DND-41 (cell line): ENCODE measurements around the gene ACOXL.

Experiments
- EZH2 ChIP-seq: IDR thresholded peaks from 3 replicates; pipeline ENCODE4 v1.6.1; 2012; ENCODE audit warnings: borderline replicate concordance, low read depth, mild to moderate bottlenecking, moderate library complexity, low read length, inconsistent platforms; ENCODE audit not compliant: severe bottlenecking
- TF ChIP-seq, protein P1 (sequence below): IDR thresholded peaks from 2 replicates; pipeline ENCODE4 v1.5.1; 2012; ENCODE audit warnings: borderline replicate concordance, low read length, moderate library complexity, mild to moderate bottlenecking; ENCODE audit not compliant: poor library complexity, severe bottlenecking; ENCODE audit errors: extremely low read depth

DNA sequence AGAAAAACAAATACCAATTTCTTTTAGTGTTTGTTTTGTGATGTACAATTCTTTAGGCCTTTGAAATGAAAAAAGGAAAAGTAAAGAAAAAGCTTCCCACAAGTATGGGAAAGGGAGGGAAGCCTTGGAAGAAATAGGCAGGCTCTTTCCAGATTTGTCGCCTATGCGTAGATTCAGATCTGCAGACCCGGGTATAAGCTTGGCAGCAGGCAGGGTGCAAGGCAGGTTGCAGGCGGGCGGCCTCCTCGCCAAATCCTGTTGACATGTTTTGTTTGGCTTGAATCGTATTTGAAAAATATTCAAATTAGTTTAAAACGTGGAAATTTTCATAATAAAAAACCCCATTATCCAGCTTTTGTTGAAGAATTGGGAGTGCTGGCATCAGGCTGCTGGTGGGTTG, 104.3 kb downstream of the ACOXL start:
- TF ChIP-seq, protein P1, sequence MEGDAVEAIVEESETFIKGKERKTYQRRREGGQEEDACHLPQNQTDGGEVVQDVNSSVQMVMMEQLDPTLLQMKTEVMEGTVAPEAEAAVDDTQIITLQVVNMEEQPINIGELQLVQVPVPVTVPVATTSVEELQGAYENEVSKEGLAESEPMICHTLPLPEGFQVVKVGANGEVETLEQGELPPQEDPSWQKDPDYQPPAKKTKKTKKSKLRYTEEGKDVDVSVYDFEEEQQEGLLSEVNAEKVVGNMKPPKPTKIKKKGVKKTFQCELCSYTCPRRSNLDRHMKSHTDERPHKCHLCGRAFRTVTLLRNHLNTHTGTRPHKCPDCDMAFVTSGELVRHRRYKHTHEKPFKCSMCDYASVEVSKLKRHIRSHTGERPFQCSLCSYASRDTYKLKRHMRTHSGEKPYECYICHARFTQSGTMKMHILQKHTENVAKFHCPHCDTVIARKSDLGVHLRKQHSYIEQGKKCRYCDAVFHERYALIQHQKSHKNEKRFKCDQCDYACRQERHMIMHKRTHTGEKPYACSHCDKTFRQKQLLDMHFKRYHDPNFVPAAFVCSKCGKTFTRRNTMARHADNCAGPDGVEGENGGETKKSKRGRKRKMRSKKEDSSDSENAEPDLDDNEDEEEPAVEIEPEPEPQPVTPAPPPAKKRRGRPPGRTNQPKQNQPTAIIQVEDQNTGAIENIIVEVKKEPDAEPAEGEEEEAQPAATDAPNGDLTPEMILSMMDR = no peak
- TF ChIP-seq EZH2 = no peak
